Activated CD4-positive, alpha-beta T cell treated with anti-CD3 and anti-CD28 coated beads for 4 hours (primary cell): ENCODE data around the gene FAM163A.

Source experiments
- DNase-seq, 2 donors: peaks; one replicate each; pipeline ENCODE4 v3.0.0-alpha.2; 2020

FAM163A gene

DNA sequence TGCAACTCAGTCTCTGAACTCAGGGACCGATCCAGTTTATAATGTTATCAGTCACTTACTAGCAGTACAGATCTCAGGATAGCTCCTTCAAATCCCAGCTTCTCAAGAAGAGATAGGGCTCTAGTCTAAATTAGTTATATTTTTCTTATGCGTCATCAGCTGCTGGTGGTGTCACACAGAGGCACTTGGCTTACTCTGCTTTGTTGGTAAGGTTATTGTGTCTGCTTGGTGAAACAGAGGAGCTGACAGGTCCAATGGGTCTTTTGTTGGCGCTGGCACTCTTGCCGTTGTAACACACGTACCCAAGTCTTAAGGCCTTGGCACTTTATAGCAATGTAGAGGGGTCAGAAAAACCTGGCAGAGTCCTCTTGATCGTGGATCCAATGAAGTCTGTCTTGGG lies 122.3 kb downstream of the FAM163A start:
- DNase-seq: no peak
